Measurements from ENCODE around the gene SUPT6H.

SUPT6H gene

GRCh38 chr17:28661635-28662526, at the start of gene SUPT6H, which contains the start of gene SDF2:
Gene SUPT6H (plus strand): TSS chr17:28662205. CDS start chr17:28673402, 11,197 bp downstream.
Gene SDF2 (minus strand): TSS chr17:28661906. CDS start chr17:28661876, 30 bp downstream.
- peak; percentile 93 for DNase-seq

- no peak for DNase-seq
Measured at GRCh38 chr17:28612531-28612930, 49.5 kb upstream of the SUPT6H start.

GRCh38 chr17:28612936-28613872, 48.8 kb upstream of the SUPT6H start:
- peak; percentile 54 for DNase-seq

GRCh38 chr17:28613931-28614381, 48.0 kb upstream of the SUPT6H start, which contains the start of gene RSKR:
Gene RSKR (minus strand): TSS chr17:28614185. CDS start chr17:28614161, 24 bp downstream.
- DNase-seq = no peak

- no peak for DNase-seq
Measured at GRCh38 chr17:28615260-28615940, 46.6 kb upstream of the SUPT6H start.

- DNase-seq = no peak
Measured at GRCh38 chr17:28616281-28616680, 45.7 kb upstream of the SUPT6H start.

- no peak for DNase-seq
Measured at GRCh38 chr17:28618464-28618863, 43.5 kb upstream of the SUPT6H start.

- DNase-seq = no peak
Measured at GRCh38 chr17:28620010-28620409, 42.0 kb upstream of the SUPT6H start.

GRCh38 chr17:28622186-28622585, 39.8 kb upstream of the SUPT6H start:
- DNase-seq = no peak

GRCh38 chr17:28623696-28624095, 38.3 kb upstream of the SUPT6H start:
- no peak for DNase-seq

- DNase-seq = no peak
Measured at GRCh38 chr17:28624148-28624547, 37.9 kb upstream of the SUPT6H start.

- DNase-seq = no peak
Measured at GRCh38 chr17:28626818-28627217, 35.2 kb upstream of the SUPT6H start.

- no peak for DNase-seq
Measured at GRCh38 chr17:28634206-28634865, 27.7 kb upstream of the SUPT6H start.

- DNase-seq = no peak
Measured at GRCh38 chr17:28635506-28635905, 26.5 kb upstream of the SUPT6H start.

GRCh38 chr17:28641579-28641978, 20.4 kb upstream of the SUPT6H start:
- DNase-seq = no peak

- DNase-seq = peak; percentile 30
Measured at GRCh38 chr17:28643983-28644786, 17.8 kb upstream of the SUPT6H start.

GRCh38 chr17:28644787-28645575, 17.0 kb upstream of the SUPT6H start, which contains the start of gene BLTP2:
Gene BLTP2 (minus strand): TSS chr17:28645158. CDS start chr17:28645056, 102 bp downstream.
- DNase-seq = peak; percentile 96

GRCh38 chr17:28645576-28645939, 16.4 kb upstream of the SUPT6H start:
- no peak for DNase-seq

- no peak for DNase-seq
Measured at GRCh38 chr17:28646039-28646754, 15.8 kb upstream of the SUPT6H start.

- DNase-seq = no peak
Measured at GRCh38 chr17:28648698-28649097, 13.3 kb upstream of the SUPT6H start.
